ENCODE results near the gene MORN5. TPM values are rescaled to one million over a fixed set of nuclear protein-coding genes. Genes with fewer than 3 reads are reported as not detected.

MORN5 gene
- not detected for total RNA-seq

DNA sequence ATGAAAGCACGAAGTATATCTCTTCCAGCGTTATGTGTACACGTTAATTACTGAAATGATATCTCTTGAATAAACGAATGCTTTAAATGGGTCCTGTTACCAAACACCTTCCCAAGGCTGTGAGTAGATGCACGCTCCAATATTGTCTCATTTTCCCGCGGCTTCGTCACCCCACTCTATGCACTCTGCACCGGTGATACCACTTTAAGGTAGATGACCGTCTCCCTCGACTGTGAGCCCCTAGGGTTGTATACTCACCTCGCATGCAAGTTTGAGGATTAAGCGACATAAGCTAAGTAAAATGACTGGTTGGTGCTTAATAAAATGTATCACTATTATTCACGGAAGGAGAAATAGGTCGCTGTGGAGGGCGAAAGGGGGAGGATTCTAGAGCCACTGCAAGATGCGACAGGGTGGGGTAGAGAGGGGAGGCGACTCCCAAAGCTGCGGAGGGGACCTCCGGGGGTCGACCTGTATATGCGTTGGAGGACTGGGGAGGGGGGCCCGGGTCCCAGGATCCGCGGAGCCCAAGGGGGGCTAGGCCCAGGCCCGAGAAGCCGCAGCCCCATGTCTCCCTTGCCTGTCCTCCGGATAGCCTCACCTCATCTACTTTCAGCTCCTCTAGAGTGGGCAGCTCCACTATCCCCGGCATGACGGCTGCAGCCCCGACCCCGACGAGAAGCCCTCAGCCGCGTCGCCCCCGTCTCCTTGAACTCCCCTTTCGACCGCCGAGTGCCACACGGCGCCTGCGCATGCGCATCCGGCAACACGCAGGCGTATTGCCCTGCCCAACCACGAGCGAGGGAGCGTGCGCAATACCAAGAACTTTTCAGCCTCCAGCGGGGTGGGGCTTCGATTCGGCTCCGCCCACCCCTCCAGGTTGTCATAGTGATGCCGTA lies at the start of gene MORN5, which contains the start of gene NDUFA8:
Gene MORN5 (plus strand): TSS at position 883 of the 899 bp plus-strand sequence. CDS start 65 bp downstream, outside the sequence.
Gene NDUFA8 (minus strand): TSS at position 754 of the 899 bp plus-strand sequence. CDS start 102 bp downstream, at position 652.
- Histone ChIP-seq H3K36me3 (no peaks in the 10 kb centered on the region), H3K4me3 (peak within 1 kb of the TSS; percentile 88), H3K9me3 (no peaks in the 10 kb centered on the region), H3K27me3 (replicated peaks; ENCODE audit: insufficient read depth) (no peaks in the 10 kb centered on the region), H3K4me1 (ENCODE audit: control insufficient read depth in 1 of 2, low read depth in 2 of 2) (peaks cover 10 to 12% of the 10 kb centered on the region in 2 donors), H3K27ac (peak within 1 kb of the TSS in 1 of 2 donors; percentile 49)
- peak; percentile 92 for DNase-seq (ENCODE audit: low spot score)
- TF ChIP-seq, protein P1, sequence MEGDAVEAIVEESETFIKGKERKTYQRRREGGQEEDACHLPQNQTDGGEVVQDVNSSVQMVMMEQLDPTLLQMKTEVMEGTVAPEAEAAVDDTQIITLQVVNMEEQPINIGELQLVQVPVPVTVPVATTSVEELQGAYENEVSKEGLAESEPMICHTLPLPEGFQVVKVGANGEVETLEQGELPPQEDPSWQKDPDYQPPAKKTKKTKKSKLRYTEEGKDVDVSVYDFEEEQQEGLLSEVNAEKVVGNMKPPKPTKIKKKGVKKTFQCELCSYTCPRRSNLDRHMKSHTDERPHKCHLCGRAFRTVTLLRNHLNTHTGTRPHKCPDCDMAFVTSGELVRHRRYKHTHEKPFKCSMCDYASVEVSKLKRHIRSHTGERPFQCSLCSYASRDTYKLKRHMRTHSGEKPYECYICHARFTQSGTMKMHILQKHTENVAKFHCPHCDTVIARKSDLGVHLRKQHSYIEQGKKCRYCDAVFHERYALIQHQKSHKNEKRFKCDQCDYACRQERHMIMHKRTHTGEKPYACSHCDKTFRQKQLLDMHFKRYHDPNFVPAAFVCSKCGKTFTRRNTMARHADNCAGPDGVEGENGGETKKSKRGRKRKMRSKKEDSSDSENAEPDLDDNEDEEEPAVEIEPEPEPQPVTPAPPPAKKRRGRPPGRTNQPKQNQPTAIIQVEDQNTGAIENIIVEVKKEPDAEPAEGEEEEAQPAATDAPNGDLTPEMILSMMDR (IDR thresholded peaks at IDR 0.05): peak; percentile 33
- peak; percentile 100 for ATAC-seq (ENCODE audit: insufficient number of reproducible peaks, low FRiP score, low read depth)

DNA sequence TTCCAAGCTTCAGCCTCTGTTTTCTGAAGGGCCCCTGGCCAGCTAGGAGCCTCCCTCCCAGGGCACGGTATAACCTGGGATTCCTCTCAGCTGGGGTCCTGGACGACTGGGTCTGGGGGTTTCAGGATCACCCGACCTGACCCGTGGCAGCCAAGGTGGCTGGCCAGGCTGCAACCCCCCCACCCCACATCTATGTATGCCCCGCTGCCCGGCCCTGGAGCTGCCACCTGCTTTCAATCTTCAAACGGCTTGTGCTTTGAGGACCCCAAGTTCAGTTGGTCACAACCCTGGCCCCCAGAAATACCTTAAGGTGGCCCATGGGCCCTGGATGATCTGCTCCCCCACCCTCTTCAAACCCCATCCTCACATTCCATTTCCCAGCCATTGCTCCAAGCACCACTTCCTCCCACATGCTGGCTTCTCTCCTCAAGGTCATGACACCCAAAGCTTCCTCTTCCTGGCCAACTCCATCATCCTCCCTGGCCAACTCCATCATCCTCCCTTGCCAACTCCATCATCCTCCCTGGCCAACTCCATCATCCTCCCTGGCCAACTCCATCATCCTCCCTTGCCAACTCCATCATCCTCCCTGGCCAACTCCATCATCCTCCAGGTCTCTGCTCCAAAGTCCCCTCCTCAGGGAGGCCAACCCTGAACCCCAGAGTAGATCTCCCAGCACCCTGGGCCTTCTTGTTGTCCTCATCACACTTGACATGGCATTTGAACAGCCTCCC lies 49.4 kb upstream of the MORN5 start:
- TF ChIP-seq, protein P1 (IDR thresholded peaks at IDR 0.05): no peak
- H3K27ac ChIP-seq: no peak overlapping the region
- no peaks in the 10 kb centered on the region for H3K36me3 ChIP-seq
- no peak overlapping the region for H3K4me3 ChIP-seq
- no peak for DNase-seq (ENCODE audit: low spot score)
- no peaks in the 10 kb centered on the region for H3K9me3 ChIP-seq
- H3K4me1 ChIP-seq (ENCODE audit: control insufficient read depth in 1 of 2, low read depth in 2 of 2): peaks cover 0 to 8% of the 10 kb centered on the region in 2 donors
- no peak for ATAC-seq (ENCODE audit: insufficient number of reproducible peaks, low FRiP score, low read depth)
- H3K27me3 ChIP-seq (replicated peaks; ENCODE audit: insufficient read depth): no peaks in the 10 kb centered on the region

GRCh38 chr9:122111413-122112085 lies 48.2 kb upstream of the MORN5 start:
- Histone ChIP-seq H3K4me3 (no peak overlapping the region), H3K27ac (no peak overlapping the region), H3K27me3 (replicated peaks; ENCODE audit: insufficient read depth) (no peaks in the 10 kb centered on the region), H3K36me3 (no peaks in the 10 kb centered on the region), H3K9me3 (no peaks in the 10 kb centered on the region), H3K4me1 (ENCODE audit: control insufficient read depth in 1 of 2, low read depth in 2 of 2) (peaks cover 0 to 8% of the 10 kb centered on the region in 2 donors)
- DNase-seq (ENCODE audit: low spot score): no peak
- no peak for ATAC-seq (ENCODE audit: insufficient number of reproducible peaks, low FRiP score, low read depth)
- TF ChIP-seq, protein P1 (IDR thresholded peaks at IDR 0.05): no peak

- ATAC-seq (ENCODE audit: insufficient number of reproducible peaks, low FRiP score, low read depth): no peak
- no peaks in the 10 kb centered on the region for H3K27me3 ChIP-seq (replicated peaks; ENCODE audit: insufficient read depth)
- H3K27ac ChIP-seq: no peak overlapping the region
Measured at GRCh38 chr9:122112238-122112637, 47.5 kb upstream of the MORN5 start.

More at GRCh38 chr9:122112238-122112637, 47.5 kb upstream of the MORN5 start:
- H3K36me3 ChIP-seq: no peaks in the 10 kb centered on the region
- H3K9me3 ChIP-seq: no peaks in the 10 kb centered on the region
- peaks cover 0 to under 1% of the 10 kb centered on the region in 2 donors for H3K4me1 ChIP-seq (ENCODE audit: control insufficient read depth in 1 of 2, low read depth in 2 of 2)
- H3K4me3 ChIP-seq: no peak overlapping the region
- DNase-seq (ENCODE audit: low spot score): no peak
- TF ChIP-seq, protein P1 (IDR thresholded peaks at IDR 0.05): no peak

Measured in thoracic aorta (tissue), 2 donors.